HG03045 (cell line): Measurements from ENCODE around the gene RYR1.
"Not testable (repeated sequence)": the region's sequence is repeated elsewhere in the genome, so short reads cannot be mapped to it uniquely, and the experiment has no call there.

Source experiments
- ATAC-seq: cut with Tn5 transposase; IDR thresholded peaks from one replicate; pipeline ENCODE4 v1.9.1; 2021; ENCODE audit warnings: mild to moderate bottlenecking, moderate library complexity; ENCODE audit not compliant: unreplicated experiment

RYR1 gene

DNA sequence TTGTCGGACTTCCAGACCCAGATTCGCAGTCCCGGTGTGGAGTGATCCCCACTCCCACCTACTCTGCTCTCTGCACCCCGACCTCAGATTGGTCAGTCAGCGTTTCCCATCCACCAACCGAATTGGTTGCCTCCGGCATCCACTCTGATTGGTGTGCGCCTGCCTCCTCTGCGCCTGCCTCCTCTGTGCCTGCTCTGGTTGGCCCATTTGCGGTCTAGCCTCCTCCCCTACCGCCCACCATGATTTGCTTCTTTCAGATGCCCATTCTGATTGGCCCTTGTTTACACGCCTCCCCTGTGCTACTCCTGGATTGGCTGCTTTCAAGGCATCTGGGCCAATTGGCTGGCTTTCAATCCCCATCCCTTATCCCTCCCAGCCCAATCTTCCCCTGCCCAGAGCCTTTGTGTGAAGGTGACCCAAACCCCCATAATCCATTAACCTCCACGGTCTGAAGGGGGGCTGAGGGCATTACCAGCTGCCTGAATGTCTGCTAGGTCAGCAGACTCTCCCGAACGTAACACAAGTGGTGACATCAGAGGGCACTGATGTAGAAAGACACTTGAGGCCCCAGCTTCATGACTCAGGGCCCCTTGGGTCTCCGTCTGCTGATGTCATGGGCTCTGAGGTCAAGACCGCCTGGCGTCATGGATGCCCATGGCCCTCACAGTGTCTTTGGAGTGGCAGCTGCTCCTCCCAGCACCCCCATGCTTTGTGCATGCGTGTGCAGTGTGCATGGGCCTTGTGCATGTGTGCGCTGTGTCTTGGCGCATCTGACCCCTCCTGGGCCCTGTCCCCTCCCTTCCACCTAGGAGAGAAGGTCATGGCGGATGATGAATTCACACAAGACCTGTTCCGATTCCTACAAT, 103.8 kb downstream of the RYR1 start:
- no peak for ATAC-seq

DNA sequence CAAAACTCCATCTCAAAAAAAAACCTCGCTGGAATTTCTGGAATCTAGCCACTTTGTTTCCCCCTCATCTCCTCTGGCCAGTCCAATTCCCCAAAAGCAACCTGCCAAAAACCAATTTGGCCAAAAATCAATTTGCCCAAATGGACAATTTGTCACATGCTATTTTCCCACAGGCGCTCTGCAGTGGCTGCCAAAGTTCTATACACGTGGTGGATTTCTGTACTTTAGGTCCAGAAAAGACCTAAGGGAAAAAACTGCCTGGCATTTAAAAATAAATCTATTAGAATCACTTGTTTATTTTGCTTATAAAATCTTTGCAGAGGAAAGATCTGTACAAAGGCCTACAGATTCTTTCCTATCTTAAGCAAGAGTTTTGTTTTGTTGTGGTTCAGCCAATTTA, 104.9 kb downstream of the RYR1 start:
- ATAC-seq = no peak

DNA sequence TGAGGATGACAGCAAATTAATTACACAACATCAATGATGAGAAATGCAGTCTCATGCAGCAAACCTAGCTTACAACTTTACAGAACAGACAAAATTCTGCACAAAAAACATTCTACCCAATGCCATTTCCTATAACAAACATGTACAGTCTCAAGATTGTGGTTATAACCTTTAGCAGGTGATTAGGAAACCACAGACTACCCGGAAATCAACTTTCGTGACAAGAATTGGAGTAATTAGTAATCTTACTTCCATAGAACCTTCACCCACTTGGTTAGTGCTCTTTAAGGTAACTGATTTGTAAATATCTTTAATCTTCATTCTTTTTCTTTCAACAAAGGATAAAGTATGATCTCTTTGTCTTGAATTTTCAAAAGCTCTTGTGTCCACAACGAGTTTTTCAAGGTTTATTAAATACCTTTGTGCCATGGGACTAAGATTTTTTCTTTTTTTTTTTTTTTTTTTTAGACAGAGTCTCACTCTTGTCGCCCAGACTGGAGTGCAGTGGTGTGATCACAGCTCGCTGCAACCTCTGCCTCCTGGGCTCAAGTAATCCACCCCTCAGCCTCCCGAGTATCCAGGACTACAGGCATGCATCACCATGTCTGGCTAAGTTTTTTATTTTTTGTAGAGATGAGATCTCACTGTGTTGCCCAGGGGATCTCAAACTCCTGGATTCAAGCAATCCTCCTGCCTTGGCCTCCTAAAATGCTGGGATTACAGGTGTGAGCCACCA, 105.5 kb downstream of the RYR1 start:
- ATAC-seq = no peak

DNA sequence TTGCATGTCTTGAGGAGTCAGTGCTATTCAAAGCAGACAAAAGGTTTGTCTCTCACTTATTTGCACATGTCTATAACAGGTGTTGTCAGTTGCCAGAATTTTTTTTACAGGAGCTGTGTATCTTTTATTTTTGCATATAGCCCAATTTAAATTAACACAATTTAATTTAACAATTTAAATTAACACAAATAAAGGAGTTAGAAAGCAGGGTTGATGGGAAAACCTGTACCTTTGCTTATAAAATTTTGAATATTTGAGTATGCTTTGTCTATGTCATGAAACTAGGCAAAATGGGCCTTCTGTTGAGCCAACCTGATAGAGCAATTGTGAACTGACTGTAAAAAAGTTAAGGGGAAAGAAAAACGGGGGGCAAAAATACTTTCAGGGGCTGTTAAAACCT, 106.3 kb downstream of the RYR1 start:
- no peak for ATAC-seq

DNA sequence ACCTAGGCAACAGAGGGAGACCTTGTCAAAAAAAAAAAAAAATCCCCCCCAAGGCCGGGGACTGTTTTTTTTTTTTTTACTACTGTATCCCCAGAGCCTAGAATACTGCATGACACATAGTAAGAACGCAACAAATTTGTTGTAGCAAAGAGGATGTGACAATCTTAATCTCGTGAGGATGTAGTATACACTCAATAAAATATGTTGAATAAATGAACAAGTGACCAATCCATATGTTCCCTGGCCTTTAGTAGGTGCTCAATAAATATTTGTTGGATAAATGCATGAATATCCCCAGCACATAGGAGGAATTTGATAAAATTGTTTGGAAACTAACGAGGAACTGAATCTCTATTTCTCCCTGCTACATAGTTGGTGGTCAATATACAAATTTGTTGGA, 108.5 kb downstream of the RYR1 start:
- ATAC-seq = no peak

DNA sequence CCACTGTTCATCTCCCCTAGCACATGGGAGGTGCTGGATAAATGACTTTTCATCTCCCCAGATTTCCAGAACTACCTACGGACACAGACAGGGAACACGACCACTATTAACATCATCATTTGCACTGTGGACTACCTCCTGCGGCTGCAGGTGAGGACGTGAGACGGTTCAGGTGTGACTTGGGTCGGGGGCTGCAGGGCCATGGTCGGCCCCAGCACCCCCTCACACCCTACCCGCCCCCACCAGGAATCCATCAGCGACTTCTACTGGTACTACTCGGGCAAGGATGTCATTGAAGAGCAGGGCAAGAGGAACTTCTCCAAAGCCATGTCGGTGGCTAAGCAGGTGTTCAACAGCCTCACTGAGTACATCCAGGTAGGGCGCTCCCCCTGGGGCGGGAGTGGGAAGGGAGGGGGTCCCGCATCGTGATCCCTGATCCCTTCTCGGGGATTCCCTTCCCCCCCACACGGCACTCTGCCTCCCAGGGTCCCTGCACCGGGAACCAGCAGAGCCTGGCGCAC, 109.9 kb downstream of the RYR1 start:
- no peak for ATAC-seq

DNA sequence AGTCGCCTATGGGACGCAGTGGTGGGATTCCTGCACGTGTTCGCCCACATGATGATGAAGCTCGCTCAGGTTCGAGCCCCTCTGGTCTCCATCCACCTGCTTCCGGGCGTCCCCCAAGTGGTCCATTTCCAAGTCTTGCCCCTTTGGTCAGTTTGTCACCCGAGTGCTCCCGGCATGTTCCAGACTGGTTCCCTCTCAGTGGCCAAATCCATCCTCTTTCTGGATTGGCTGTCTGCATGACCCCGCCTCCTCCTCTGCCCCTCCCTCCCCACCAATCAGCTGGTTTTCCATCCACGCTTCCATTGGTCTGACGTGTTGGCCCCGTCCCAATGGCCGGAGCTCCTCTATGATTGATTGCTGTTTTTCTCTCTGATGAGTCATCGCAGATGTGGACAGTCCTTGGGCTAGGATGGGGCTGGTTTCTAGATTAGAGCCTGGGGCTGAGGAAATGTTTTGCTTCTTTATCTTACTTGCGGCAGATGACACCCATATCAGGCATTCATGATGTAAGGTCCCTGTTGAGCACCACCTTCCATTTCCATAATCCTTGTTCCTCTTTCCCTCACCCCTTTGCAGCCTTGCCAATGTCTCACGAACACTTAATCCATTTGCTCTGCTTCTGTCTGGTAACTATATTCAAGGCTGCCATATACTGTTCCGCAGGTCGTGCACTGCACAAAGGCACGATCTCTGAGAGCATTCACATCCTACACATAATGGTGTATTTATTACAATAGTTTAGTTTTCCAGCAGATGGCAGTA, 110.5 kb downstream of the RYR1 start:
- no peak for ATAC-seq

DNA sequence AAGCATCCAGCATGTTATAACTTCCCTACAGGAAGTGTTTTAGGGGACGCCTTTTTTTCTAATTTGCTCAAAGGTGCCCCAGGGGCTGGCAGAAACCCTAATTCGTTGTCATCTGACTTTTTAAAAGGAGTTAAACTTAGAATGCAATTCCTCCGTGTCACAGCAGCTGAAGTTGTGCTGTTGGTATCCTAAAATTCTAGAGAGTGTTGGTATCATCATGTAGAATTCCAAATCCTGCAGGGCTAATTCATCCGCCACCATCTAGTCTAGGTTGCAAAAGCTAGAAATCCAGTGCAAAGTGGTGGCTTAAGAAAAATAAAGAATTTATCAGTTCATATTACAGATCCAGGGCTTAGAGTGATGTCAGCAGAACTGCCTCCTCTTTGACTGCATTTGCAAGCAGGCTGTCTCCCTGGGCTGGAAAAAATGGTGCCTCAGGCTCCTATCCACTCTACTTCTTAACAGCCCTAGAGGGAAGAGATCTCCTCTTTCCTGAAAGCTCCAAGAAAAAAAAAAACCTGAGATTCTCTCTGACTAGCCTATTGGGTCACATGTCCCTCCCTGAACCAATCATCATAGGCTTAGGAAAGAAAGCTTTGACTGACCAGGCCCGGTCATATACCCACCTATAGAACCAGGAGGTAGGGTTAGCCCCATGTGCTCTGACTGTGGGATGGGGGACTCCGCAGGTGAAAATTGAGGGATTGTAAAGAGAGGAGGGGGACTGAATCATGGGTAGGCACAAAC, 111.3 kb downstream of the RYR1 start:
- no peak for ATAC-seq

DNA sequence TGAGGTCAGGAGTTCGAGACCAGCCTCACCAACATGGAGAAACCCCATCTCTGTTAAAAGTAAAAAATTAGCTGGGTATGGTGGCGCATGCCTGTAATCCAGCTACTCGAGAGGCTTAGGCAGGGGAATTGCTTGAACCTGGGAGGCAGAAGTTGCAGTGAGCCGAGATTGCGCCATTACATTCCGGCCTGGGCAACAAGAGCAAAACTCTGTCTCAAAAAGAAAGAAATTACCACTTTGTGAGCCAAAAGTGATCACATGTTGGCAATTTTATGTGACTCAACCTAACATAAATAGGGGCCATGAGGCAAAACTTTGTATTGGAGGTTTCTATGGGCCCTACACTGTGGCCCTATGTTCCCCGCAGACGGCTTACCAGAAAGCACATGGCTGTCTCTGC, 112.1 kb downstream of the RYR1 start:
- no peak for ATAC-seq

DNA sequence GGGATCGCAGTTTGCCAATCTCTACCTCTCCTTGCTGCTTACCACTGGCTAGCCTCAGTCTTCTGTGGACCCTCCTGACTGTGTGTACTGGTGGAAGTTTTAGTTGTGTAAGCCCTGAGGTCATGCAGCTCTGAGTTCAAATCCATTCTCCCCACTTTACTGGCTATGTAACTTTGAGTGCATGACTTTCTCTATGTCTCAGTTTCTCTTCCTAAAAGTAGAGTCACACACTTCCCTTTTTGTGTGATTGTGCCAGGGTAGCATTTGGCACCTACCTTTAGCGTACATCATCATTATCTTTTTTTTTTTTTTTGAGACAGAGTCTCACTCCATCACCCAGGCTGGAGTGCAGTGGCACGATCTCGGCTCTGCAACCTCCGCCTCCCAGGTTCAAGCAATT, 113.9 kb downstream of the RYR1 start:
- no peak for ATAC-seq

DNA sequence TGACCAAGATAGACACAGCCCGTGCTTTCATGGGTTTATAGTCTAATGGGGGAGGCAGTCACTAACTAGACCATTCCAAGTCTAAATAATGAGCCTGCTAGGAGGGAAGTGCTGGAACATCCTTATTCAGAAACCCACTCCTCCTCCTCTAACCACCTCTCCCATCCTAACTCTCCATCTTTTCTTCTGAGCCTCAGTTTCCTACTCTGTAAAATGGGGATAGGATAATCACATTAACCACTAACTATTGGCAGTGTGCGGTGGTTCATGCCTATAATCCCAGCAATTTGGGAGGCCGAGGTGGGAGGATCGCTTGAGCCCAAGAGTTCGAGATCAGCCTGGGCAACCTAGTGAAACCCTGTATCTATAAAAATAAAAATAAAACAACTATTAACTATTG, 115.6 kb downstream of the RYR1 start:
- ATAC-seq = no peak

DNA sequence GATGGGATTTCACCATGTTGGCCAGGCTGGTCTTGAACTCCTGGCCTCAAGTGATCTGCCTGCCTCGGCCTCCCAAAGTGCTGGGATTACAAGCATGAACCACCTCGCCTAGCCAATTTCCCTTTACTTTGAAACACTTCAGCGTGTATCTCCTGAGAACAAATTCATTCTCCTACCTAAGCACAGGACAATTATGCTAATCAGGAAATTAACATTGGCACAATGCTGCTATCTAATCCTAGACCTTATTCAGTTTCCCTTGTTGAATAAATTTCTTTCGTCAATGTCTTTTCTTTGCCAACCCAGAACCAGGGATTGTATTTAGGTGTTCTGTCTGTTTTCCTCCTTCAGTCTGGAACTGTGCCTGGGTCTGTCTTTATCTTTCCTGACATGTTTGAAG, 116.5 kb downstream of the RYR1 start:
- ATAC-seq = no peak

DNA sequence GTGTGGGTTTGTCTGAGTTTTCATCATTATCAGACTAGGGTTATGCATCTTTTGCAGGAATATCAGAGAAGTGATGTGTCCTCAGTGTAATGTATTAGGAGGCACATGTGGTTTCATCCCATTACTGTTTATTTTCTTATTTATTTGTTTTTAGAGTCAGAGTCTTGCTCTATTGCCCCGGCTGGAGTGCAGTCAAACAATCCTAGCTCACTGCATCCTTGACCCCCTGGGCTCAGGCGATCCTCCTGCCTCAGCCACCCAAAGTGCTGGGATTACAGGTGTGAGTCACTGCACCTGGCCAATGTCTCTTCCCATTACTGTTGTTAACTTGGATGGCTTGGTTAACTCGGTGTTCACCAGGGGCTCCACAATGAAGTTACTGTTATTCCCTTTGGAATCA, 116.9 kb downstream of the RYR1 start:
- no peak for ATAC-seq

DNA sequence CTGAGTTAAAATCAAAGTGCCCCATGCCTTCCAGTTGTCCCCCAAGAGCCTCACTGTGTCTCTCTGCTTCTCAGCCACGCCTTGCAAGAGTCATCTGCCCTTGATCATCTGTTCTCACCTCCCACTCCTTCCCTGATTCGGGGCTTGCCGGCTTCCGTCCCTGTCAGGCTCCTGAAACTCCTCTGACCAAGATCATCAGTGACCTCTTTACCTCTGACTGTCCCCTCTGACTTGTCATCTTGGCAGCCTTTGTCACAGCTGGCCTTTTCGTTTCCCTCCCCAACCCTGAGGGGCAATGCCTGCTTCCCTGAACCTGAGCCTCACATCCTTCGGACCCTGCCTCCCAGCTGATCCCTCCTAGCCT, 117.9 kb downstream of the RYR1 start:
- no peak for ATAC-seq

DNA sequence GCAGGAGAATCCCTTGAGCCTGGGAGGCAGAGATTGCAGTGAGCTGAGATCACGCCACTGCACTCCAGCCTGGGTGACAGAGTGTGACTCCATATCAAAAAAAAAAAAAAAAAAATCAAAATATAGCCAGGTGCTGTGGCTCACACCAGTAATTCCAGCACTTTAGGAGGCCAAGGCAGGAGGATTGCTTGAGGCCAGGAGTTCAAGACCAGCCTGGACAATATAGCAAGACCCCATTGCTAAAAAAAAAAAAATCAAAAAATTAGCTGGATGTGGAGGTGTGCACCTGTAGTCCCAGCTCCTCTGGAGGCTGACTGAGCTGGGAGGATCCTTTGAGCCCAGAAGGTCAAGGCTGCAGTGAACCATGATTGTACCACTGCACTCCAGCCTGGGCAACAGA, 119.7 kb downstream of the RYR1 start:
- not testable (repeated sequence) for ATAC-seq

DNA sequence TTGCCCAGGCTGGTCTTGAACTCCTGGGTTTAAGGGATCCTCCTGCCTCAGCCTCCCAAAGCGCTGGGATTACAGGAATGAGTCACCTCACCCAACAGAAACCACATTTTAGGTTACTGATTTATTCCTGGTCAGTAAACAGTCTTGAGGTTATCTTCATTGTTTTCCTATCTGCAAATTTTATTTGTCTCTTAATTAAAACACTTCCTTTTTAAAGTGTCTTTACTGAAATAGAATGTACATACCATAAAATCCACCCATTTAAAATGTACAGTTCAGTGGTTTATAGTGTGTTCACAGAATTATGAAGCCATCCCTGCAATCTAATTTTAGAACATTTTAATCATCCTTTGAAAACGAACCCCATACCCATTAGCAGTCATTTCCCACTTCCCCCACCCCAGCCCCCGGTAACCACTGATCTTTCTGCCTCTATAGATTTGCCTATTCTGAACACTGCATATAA, 121.2 kb downstream of the RYR1 start:
- ATAC-seq = no peak

DNA sequence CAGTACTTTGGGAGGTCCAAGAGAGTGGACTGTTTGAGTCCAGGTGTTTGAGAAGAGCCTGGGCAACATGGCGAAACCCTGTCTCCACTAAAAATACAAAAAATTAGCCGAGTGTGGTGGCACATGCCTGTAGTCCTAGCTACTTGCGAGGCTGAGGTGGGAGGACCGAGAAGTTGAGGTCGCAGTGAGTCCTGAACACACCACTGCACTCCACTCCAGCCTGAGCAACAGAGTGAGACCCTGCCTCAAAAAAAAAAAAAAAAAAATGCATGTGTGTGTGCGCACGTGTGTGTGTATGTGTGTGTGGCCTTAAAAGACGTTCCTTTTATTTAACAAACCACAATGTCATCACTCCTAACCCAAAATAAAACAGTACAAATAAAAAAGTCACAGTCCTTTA, 121.7 kb downstream of the RYR1 start:
- no peak for ATAC-seq

DNA sequence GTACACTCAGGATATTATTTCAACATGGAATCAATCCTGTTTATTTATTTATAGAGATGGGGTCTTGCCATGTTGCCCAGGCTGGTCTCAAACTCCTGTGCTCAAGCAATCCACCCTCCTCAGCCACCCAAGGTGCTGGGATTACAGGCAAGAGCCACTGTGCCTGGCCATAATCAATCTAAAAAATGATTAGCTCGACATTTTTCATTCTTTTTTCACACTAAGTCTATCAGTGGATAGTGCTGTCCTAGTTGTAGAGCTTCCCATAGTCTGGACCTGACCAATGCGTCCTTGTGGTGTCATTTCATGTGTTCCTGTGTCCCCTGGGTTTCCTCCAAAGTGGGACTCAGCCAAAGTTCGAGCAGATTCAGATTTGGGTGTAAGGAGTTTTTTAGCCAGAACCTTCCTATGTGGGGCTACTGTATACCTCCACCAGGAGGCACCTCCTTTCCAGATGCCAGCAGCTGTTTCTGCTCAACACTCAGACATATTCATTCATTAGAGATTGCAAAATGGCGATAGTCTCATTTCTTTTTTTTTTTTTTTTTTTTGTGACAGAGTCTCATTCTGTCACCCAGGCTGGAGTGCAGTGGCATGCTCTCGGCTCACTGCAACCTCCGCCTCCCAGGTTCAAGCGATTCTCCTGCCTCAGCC, 123.2 kb downstream of the RYR1 start:
- ATAC-seq = no peak

DNA sequence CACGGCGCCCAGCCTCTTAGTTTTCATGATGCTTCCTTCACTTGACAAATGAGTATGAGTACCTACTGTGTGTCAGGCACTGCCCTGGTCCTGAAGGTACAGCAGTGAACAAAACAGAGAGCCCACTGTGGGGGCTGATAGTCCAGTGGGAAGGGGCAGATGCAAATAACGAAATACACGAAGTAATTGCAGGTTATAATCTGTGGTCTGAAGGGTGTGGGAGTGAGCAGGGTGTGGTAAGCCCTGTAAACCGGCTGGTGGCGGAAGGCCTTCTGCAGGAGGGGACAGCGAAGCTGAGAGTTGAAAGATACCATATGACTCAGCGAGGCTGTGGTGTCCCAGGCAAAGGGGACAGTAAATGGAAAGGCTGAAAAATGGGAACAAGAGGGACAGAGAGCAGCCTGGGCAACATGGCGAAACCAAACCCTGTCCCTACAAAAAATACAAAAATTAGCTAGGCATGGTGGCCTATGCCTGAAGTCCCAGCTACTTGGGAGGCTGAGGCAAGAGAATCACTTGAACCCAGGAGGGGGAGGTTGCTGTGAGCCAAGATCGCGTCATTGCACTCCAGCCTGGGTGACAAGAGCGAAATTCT, 123.8 kb downstream of the RYR1 start:
- ATAC-seq = no peak

DNA sequence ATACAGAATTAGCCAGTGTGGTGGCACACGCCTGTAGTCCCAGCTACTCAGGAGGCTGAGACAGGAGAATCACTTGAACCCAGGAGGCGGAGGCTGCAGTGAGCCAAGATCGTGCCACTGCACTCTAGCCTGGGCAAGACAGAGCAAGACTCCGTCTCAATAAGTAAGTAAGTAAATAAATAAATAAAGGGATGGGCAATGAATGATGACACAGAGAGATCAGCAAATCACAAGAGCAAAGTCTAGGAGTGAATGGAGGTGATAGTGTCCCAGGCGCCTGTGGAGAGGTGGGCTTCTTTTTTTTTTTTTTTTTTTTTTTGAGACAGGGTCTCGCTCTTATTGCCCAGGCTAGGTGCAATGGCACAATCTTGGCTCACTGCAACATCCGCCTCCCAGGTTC, 125.4 kb downstream of the RYR1 start:
- not testable (repeated sequence) for ATAC-seq
